NCI-H226 (cell line): ENCODE measurements around the gene TUBGCP3.
"Not testable (repeated sequence)": the region's sequence is repeated elsewhere in the genome, so short reads cannot be mapped to it uniquely, and the experiment has no call there.

Source experiments
- DNase-seq: peaks from one replicate; pipeline ENCODE4 v3.0.0-alpha.2; 2015

The TUBGCP3 gene, protein sequence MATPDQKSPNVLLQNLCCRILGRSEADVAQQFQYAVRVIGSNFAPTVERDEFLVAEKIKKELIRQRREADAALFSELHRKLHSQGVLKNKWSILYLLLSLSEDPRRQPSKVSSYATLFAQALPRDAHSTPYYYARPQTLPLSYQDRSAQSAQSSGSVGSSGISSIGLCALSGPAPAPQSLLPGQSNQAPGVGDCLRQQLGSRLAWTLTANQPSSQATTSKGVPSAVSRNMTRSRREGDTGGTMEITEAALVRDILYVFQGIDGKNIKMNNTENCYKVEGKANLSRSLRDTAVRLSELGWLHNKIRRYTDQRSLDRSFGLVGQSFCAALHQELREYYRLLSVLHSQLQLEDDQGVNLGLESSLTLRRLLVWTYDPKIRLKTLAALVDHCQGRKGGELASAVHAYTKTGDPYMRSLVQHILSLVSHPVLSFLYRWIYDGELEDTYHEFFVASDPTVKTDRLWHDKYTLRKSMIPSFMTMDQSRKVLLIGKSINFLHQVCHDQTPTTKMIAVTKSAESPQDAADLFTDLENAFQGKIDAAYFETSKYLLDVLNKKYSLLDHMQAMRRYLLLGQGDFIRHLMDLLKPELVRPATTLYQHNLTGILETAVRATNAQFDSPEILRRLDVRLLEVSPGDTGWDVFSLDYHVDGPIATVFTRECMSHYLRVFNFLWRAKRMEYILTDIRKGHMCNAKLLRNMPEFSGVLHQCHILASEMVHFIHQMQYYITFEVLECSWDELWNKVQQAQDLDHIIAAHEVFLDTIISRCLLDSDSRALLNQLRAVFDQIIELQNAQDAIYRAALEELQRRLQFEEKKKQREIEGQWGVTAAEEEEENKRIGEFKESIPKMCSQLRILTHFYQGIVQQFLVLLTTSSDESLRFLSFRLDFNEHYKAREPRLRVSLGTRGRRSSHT

DNA sequence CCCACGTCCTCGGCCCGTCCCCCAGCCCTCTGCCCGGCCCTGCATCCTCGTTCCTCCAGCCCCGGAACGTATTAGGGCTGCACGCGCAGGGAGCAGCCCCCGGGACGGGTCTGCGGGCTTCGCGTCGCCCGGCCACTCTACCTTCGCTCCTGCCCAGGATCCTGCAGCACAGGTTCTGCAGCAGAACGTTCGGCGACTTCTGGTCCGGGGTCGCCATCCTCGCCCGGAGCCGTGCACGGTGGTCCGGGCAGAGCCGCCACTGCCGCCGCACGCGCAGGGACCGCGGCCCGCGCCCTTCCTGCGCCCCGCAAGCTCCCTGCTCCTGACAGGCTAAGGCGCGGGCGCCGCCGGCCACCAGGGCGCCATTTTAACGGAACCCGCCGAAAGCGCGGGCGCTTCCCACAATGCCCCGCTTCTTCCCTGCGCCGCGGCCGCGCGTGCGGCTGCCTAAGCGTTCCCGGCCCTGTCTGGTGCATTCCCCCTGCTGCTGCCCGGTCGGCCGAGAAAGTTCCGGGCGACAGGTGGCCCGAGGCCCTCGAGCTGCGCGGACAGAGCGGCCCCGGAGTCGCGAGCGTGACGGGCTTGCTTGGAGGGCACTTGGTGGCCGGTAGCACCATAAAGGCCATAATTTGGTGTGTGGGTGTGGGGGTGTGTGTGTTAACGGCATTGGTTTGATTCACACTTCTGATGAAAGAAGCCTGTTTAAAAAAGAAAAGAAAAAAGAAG lies at the start of gene TUBGCP3:
Gene TUBGCP3 (minus strand): TSS at position 390 of the 726 bp plus-strand sequence. CDS start 173 bp downstream, at position 217.
- peak; percentile 68 for DNase-seq

DNA sequence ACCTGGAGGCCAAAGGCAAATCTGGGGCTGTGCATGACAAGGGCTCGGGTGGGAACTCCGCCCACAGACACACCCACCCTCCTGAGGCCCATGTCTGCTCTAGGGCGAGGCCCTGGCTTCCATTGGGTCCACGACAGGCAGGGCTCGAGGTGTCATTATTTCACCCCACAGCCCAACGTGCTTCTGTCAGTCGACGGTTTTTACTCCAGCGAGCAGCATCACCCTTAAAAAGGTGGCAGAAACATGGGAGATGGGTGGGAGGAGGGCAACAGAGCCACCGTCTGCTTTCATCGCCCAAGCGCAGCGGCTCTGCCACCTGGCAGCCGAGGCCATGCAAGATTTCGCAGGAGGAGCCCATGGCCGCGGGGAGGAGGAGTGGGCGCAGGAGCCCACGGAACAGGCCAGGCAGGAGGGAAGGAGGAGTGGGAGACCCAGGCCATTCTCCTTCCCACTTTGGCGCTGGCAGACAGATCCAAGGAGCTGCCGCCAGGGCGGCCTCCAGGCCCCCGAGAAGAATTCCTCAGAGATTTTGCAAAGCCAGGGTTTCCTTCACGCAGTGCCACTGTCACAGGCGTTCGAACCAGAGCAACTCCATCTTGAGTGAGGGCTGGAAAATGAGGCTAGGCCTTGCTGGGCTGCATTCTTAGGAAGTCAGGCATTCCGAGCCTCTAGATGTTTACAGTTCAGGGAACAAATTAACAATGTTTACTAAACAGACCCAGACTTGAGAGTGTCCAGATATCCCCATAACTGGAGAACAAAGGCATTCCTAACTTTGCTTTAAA lies 49.3 kb upstream of the TUBGCP3 start:
- no peak for DNase-seq

DNA sequence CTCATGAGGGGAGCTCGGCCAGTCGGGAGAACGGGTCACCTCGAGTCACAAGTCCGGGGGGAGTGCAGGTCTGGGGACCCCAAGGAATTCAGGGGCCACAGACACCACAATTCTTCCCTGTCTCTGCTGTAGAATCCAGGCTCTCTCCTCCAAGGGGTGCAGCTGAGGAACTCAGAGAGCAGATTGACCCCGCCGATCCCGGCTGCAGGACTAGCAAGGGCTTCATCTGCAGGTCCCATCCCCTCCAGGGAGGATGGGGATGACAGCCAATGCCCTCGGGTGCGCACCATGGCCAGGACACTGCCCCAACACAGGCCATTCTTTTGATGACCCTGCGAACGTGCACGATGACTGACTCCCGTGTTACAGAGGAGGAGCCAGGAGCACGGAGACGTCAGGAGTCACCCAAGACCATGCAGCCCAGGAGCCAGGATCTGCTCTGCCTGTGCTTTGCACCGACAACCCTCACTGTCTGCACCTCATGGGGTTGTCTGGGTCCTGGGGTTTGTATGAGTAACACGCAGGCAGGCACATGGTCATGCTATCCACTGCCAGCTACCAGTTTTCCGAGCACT lies 48.5 kb upstream of the TUBGCP3 start:
- DNase-seq = no peak

GRCh38 chr13:112635323-112635722 lies 47.4 kb upstream of the TUBGCP3 start:
- no peak for DNase-seq

GRCh38 chr13:112634102-112634501 lies 46.1 kb upstream of the TUBGCP3 start:
- DNase-seq = no peak

DNA sequence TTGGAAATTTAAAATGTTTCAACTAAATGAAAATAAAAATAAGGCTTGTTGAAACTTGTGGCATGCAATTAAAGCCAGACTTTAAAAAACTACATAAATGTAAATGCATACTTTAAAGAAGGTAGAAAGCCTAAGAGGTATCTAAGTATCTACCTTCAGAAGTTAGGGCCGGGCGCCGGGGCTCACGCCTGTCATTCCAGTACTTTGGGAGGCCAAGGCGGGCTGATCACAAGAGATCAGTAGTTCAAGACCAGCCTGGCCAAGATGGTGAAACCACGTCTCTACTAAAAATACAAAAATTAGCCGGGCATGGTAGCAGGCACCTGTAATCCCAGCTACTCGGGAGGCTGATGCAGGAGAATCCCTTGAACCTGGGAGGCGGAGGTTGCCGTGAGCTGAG lies 42.3 kb upstream of the TUBGCP3 start:
- DNase-seq = not testable (repeated sequence)

DNA sequence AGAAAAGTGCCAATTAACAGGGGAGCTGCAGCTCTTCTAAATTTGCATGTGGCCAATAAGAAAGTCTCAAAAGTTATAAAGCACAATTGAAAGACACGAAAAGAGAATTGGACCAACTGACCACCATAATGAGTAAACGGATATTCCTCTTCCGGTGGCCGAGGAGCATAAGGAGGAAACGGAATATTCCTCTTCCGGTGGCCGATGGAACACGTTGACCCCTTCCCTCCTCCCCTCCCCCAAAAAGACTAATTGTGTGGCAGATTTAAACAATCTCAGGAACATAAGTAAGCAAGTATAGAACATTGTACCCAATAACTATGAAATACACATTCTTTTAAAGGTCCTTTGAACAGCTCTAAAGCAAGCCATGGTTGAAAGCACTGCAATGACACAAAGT lies 41.2 kb upstream of the TUBGCP3 start:
- DNase-seq = no peak

DNA sequence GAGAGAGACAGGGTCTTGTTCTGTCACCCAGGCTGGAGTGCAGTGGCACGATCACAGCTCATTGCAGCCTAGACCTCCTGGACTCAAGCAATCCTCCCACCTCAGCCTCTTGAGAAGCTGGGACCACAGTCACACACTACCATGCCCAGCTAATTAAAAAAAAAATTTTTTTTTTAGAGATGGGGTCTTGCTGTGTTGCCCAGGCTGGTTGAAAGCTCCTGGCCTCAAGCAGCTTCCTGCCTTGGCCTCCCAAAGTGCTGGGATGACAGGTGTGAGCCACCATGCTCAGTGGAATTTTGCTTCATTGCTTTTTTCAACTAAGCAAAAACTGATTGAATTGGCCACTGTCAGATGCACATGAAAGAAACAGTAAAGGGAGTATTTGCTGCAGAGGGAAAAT lies 39.7 kb upstream of the TUBGCP3 start:
- DNase-seq = not testable (repeated sequence)

GRCh38 chr13:112627161-112627560 lies 39.2 kb upstream of the TUBGCP3 start:
- DNase-seq = no peak

- no peak for DNase-seq
Measured at GRCh38 chr13:112626761-112627160, 38.8 kb upstream of the TUBGCP3 start.

DNA sequence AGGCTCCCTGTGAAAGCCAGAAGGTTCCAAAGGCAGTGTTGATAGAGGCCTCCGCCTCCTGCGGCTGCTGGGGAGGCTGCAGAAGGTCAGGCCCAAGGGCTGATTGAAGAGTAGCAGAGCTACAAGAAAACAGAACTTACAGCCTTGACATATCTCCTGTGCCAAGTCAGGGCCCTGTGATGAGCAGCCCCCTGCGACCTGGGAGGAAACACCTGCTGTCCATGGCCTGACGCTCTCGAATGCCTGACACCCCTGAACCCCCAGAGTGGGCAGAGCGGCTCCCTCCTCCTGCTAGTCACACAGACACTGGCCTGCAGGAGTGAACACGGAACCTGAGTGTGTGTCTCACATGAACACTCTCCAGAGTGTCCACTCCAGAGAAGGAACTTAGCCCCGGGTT lies 38.2 kb upstream of the TUBGCP3 start:
- DNase-seq = no peak

GRCh38 chr13:112625698-112626097 lies 37.7 kb upstream of the TUBGCP3 start:
- no peak for DNase-seq

DNA sequence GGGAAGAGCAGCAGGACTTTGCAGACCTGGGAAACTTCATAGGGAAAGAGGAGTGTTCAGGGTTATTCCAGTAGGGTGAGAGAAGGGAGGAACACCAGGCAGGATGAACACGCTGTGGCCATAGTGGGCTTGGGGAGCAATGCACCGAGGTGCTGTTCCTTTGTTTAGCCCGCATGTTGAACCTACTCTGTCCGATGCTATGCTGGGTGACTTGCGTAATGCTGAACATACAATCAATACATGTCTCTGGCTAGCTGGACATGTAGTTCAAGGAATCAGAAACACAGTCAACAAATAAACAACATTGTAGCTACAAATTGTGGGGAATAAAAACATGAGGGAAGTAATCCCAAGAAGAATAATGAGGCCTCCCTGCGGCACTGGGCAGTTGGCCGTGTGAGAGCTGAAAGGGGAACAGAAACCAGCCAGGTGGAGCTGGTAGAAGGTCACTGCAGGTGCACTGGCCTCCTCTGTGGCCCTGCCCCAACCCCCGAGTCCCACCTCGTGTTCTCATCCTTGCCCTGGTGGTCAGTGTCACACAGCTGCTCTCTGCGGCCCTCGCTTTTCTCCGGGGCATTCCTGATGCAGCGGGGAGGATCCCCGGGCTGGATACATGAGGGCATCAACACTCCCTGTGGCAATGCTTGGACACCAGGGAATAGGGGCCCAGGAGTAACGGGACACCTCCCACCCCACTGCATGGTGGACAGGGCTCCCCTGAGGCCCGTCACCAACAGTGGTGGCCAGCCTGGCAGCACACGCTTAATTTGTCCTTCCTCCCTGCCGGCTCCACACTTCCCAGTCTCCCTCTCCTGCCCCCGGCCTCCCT lies 36.9 kb upstream of the TUBGCP3 start:
- no peak for DNase-seq

DNA sequence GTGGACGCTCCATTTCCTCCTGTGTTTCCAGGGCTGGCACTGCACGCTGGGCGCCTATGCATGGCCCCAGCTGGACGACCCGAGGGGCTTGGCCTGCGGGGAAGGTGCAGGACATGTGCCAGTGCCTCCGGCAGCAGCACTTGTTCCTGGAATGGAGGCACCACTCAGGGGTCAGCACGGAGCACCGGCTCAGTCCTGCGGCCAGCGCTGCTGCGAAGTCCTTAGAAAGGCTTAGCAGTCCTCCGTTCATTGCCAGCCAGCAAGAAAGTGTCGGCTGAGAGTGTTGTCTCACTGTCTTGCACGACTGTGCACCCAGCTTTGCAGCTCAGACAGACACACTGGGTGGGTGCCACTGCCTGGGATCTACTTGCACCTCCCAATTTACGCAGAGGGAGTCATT lies 36.1 kb upstream of the TUBGCP3 start:
- no peak for DNase-seq

GRCh38 chr13:112623051-112623711 lies 35.2 kb upstream of the TUBGCP3 start:
- no peak for DNase-seq

DNA sequence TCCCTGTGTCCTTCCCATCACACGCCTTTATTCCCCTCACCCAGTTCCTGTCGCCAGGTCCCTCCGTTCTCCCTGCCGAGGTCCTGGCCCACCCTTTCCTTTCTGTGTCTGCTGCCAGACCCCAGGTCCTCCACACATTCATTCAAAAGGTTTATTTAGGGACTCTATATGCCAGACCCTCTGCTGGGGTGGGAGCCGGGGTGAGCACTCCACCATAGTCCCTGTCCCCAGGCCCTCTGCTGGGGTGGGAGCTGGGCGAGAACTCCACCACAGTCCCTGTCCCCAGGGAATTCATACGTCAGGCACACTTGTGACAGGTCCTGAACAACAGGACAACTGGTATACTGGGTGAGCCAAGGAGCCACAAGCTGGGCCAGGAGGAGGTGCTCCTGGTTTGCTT lies 34.4 kb upstream of the TUBGCP3 start:
- no peak for DNase-seq

- DNase-seq = peak; percentile 65
Measured at GRCh38 chr13:112619730-112620631, 32.0 kb upstream of the TUBGCP3 start.

DNA sequence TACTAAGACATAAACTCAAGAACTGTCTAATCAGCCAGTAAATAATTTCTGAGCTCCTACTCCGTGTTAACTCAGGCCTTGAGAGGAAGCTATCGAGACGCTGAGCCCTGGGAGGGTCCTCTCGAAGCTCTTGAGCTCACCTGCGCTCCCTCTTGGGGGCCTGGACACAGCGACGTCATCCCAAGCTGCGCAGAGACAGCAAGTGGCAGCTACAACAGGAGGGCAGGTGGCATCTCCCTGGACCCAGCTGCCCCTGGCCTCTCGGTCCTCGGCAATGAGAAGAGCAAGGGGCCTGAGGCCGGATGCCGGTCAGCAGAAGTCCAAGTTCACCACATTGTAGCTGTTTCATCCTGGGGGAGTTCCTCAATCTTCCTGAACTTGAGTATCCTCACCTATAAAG lies 30.5 kb upstream of the TUBGCP3 start:
- DNase-seq = no peak

DNA sequence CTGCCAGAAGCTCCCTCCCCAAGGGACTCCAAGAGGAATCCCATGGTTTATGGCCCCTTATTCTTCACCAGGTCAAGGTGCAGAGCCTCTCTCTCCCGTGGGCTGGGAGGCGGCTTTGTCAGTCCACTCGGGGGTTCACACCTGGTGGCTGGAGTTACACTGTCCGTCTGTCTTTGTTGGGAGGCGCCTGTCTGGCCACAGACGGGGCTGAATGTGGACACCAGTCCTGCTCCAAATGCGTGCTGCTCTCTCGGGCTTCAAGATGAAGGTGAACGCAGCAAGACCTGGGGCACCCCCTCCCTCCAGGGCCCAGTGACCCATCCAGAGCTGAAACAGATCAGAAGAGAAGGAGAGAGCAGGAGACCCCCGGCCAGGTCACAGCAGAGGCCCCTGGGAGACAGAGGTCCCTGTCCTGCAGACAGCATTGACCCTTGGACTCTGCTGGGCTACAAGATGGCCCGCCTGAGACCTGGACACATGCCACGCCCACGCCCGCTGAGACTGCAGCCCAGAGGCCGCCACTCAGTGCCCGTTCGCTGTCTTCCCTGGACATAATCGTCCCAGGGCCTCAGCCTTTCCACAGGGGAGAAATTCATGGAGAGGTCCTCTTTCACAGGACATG lies 29.9 kb upstream of the TUBGCP3 start:
- no peak for DNase-seq
